ENCODE measurements around the gene PTPRN2.

DNA sequence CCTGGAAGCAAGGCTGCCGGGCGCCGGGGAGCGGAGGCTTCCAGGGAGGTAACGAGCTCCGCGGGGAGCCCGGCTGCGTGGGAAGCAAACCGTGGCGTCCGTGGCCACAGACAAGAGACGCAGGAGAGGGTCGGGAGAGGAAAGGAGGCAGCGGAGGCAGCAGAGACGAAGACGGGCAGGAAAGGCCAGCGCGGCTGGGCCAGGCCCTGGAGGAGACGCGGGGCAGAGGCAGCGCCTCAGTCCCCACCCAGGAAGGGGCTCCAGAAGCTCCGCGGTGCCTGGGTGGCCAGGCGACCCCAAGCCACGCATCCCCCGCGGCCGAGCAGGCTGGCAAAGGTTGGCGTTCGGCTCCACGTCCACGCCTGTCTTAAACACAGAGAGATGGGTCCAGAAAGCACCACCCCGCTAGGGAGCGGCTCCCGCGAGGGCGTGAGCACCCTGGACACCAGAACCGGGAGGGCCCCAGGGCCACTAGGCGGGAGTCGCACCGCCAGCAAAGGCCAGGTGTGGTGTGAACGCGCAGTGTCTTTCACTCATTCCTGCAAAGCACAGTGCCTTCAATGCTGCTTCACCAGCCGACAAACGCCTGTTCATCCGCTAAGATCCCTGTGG lies 97.3 kb downstream of the PTPRN2 start:
- TF ChIP-seq, protein P1, sequence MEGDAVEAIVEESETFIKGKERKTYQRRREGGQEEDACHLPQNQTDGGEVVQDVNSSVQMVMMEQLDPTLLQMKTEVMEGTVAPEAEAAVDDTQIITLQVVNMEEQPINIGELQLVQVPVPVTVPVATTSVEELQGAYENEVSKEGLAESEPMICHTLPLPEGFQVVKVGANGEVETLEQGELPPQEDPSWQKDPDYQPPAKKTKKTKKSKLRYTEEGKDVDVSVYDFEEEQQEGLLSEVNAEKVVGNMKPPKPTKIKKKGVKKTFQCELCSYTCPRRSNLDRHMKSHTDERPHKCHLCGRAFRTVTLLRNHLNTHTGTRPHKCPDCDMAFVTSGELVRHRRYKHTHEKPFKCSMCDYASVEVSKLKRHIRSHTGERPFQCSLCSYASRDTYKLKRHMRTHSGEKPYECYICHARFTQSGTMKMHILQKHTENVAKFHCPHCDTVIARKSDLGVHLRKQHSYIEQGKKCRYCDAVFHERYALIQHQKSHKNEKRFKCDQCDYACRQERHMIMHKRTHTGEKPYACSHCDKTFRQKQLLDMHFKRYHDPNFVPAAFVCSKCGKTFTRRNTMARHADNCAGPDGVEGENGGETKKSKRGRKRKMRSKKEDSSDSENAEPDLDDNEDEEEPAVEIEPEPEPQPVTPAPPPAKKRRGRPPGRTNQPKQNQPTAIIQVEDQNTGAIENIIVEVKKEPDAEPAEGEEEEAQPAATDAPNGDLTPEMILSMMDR (IDR thresholded peaks at IDR 0.05) = no peak
- TF ChIP-seq POLR2A (IDR thresholded peaks at IDR 0.05) = no peak

Data from sigmoid colon (tissue), 3 donors.